Hippocampal formation (tissue), 2 donors: ENCODE measurements around the gene RPS2.
A peak's percentile ranks its signal among the peaks of the same experiment; 100 is the strongest.

Experiments used
- DNase-seq, 2 donors: peaks; one replicate each; lab custom pipeline; 2025; lab: John Stamatoyannopoulos, UW

Gene RPS2

DNA sequence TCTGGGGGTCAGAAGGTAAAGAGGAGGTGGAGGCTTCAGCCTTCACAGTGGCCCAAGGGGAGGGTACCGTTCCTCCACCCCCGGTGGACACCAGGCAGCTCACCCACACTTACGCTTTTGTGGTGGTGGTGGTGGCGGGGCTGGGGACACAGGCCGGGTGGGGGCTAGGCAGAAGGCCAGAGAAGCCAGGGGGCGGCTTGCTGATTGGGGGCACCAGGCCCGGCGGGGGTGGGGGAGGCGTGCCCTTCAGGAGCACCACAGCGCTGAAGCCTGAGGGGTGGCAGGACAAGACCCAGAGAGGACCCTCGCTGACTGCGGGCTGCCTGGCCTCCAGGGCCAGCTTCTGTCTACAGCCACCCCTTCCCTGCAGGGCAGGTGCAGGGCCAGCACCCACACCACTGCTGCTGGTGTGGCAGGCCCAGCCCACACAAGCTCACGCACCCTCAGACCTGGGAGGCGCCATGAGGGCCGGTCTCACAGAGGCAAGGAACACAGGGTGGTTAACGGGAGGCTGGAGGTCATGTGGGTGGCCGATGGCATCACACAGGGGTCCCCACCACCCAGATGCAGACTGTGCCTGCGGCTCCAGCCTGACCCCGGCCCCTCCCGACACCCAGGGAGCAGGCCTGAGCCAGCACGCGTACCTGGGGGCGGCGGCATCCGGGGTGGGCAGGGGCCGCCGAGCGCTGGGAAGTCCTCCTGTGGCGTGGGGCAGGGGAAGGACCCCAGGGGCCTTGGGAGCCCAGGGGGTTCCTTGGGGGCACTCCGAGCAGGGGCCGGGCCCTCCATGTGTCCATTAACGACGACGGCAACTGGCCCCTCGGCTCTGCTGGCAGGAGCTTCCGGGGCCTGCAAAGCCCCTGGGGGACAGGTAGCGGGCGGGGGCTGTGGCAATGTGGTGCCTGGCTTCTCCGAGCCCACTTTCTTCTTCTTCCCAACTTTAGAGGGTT lies 34.5 kb upstream of the RPS2 start:
- DNase-seq, result no peak

DNA sequence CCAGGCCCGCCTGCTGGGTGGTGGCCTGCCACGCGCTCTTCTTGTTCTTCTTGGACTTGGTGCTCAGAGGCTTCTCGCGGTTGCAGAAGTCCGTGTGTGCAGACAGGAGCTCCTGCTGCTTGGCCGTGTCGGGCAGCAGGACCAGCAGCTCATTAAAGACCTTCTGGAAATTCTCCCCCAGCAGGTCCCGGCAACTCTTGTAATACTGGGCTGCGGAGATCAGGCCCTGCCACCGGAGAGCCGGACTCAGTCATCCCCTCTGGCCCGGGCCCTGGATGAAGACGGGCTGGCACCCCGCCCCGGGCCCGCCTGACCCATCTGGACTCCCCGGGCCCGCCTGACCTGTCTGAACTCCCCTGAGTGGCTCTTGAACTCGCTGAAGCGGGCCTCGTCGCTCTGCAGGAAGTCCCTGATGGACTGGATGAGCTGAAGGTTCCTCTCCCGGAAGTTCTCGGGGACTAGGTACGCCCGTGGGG lies 33.8 kb upstream of the RPS2 start:
- no peak for DNase-seq

GRCh38 chr16:1997494-1998359 lies 33.1 kb upstream of the RPS2 start:
- peak in 1 of 2 donors; percentile 11 for DNase-seq

DNA sequence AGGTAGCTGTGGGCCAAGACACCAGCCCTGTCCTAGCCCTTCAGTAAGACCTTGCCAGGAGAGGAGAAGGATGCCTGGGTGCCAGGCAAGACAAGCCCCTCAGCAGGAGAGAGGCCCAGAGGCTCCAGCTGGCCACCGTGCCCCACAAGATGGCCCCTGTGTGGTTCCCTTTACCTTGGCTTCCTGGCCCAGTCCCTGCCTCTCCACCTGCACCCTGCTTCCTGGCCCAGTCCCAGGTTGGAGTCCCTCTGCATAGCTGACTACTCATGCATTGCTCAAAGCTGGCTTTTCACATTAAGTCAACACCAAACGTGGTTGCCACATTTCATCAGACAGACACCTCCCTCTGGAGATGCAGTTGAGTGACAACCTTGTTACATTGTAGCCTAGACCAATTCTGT lies 29.1 kb upstream of the RPS2 start:
- DNase-seq, result no peak

DNA sequence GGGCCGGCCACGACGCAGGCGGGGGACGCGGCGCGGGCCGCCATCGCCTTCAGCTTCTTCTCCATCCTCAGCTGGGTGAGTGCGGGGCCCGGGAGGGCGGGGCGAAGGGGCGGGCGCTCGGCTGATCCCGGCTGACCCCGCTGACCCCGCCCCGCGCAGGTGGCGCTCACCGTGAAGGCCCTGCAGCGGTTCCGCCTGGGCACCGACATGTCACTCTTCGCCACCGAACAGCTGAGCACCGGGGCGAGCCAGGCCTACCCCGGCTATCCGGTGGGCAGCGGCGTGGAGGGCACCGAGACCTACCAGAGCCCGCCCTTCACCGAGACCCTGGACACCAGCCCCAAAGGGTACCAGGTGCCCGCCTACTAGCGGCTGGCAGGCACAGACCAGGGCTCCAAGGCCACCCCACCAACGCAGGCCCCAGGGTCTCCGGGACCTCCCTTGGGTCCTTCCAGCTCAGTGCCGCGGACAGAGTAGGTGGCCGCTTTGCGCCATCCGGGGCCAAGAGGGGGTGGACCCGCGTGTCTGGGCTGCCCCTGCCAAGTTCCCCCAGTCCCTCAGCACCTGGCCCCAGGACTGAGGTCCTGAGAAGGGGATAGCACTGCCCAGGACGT lies 28.2 kb upstream of the RPS2 start:
- DNase-seq, result no peak

- DNase-seq, result peak; percentile 67 to 84
Observed at GRCh38 chr16:1991948-1992703, 27.5 kb upstream of the RPS2 start.

GRCh38 chr16:1991588-1991947 lies 26.9 kb upstream of the RPS2 start:
- DNase-seq, result no peak

GRCh38 chr16:1991135-1991551 lies 26.5 kb upstream of the RPS2 start:
- DNase-seq, result no peak

- no peak for DNase-seq
Observed at GRCh38 chr16:1990351-1991134, 25.9 kb upstream of the RPS2 start.

- no peak for DNase-seq
Observed at GRCh38 chr16:1990101-1990350, 25.4 kb upstream of the RPS2 start.

DNA sequence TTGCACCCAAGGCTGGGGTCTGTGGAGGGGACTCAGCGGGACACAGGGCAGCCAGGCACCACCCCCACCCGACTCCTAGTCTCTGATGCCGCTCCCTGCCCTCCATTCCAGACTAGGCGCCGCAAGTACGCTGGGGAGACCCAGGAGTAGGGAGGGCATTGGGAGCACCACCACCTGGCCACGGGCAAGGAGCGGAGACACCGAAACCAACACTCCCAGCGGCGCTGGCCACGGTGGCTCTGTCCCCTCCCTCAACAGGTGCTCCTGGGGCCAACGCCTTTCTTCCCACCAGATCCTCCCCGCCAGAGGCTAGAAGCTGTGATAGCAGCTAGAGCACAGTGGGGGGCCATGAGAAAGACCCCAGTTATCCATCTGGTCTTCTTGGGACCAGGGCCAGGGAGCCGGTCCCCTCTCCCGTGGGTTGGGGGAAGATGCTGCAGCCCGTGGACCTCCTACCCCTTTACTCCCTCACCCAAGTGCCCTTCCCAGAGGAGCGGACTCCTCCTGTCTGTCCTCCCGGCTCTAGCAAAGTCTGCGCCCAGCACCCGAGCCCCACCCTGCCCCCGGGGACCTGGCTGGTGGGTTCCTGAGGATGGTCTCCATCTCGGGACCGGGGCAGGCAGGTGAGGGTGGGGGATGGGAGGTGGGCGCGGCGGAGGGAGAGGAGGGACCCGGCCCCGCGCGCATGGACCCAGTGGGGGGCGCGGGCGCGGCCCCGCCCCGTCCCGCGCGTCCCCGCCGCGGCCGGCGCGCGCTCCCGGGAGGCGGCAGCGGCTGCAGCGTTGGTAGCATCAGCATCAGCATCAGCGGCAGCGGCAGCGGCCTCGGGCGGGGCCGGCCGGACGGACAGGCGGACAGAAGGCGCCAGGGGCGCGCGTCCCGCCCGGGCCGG lies 24.8 kb upstream of the RPS2 start, which contains the start of gene SYNGR3:
Gene SYNGR3 (plus strand): TSS at position 762 of the 892 bp plus-strand sequence. CDS start 133 bp downstream, outside the sequence.
- no peak for DNase-seq

DNA sequence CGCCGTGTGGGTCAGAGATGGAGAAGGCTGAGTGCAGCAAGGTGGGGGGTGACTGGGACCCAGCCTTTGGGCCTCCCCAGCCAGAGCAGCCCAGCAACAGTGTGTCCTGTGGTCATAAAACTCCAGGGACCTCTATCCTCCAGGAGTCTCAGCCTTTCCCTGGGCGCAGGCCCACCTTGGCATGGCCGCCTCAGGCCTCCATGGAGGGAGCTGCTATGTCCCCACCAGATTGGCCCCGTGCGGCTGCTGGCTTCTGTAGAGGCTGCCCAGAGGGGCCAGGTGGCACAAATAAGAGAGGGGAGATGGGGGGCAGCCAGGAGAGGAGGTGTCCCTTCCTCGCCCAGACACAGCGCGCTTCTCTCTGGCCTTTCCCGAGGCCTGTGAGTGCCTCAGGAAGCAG lies 22.6 kb upstream of the RPS2 start:
- no peak for DNase-seq

DNA sequence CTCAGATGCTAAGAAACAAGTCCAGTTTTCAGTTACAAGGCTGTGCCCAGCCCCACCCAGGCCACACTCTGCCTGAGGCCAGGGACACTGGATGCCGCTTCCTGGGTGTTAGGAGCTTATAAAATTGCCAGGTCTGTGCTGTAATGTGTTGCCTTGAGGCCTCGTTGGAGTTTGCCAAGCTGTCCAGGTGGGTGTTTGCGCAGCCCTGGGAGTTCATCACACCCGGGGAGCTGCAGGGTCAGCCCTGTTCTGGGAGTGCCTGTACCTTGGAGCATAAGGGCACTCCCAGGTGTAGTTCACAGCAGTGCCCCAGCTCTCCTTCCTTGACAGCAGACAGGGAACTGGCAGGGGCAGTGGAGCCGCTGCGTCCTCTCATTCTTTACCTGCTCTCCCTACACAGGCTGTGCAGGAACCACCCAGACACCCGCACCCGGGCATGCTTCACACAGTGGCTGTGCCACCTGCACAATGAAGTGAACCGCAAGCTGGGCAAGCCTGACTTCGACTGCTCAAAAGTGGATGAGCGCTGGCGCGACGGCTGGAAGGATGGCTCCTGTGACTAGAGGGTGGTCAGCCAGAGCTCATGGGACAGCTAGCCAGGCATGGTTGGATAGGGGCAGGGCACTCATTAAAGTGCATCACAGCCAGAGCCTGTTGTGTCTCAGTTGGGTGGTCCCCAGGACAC lies 21.0 kb upstream of the RPS2 start:
- DNase-seq, result no peak

DNA sequence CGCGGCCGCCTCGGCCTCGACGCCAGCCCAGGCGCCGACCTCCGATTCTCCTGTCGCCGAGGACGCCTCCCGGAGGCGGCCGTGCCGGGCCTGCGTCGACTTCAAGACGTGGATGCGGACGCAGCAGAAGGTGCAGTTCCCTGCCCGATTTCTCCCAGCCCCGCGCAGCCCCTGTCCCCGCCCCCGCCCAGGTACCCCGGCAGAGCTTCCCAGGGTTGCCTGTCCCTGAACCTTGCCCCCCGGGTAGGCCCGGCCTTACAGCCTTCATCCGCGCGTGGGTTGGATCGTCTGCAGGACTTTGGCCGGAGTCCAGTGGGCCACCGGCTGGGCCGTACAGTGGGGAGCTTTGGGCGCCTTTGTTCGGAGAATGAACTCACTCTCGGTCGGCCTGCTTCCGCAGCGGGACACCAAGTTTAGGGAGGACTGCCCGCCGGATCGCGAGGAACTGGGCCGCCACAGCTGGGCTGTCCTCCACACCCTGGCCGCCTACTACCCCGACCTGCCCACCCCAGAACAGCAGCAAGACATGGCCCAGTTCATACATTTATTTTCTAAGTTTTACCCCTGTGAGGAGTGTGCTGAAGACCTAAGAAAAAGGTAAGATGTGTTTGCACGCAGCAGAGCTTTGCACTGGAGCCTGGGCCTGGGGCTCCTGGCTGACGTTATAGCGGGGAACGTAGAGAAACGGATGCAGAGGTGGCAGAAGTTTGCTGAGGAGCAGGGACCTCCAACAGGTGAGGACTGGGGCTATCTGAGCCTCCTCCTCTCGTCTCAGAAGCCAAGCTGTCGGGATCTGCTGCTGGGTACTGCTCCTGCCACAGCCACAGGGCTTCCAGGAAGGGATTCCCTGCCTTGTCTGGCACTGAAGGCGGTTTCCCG lies 20.0 kb upstream of the RPS2 start:
- DNase-seq, result no peak

- peak; percentile 82 to 89 for DNase-seq
Observed at GRCh38 chr16:1983544-1984346, 19.1 kb upstream of the RPS2 start, which contains the start of gene GFER. GFER (plus strand) TSS chr16:1984193; CDS start chr16:1984219, 26 bp downstream.

GRCh38 chr16:1982991-1983543 lies 18.4 kb upstream of the RPS2 start:
- DNase-seq, result no peak

DNA sequence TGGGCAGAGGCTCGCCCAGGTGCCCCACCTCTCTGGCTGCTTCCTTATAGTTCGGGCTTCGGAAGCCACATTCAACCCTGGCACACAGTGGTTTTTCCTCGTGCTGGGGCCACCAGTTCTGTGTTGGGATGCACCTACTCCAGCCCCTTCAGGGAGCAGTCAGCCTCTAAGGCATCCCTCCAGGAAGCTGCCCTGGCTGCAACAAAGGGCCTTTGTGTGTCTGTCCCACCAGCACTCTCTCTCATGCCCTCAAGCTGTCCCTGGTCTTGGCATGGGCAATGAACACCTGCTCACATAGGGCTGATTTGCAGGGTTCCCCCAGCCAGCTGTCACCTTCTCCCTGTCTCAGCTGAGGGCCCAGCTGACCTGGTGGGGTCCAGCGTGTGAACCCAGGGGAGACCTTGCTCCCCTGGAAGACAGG lies 17.4 kb upstream of the RPS2 start:
- no peak for DNase-seq
